Spleen (tissue), 11 donors: ENCODE results near the gene MED28. TPM values are rescaled to one million over a fixed set of nuclear protein-coding genes. Genes with fewer than 3 reads are reported as not detected.
A peak's percentile ranks its signal among the peaks of the same experiment; 100 is the strongest.

Experiments used
- DNase-seq: peaks from one replicate; pipeline ENCODE4 v3.0.0-alpha.2; 2020
- H3K27ac ChIP-seq, 8 donors: fragments of 200-600 bp; sonication (generic) in 7 of 8; 1 replicate in 4 of 8; 2 replicates in 4 of 8; pipeline versions ENCODE4 v1.5.0 to v1.8.0; 2016 to 2021; ENCODE audit warnings: inconsistent platforms in 4 of 8, mild to moderate bottlenecking in 4 of 8, moderate library complexity in 1 of 8
- H3K27me3 ChIP-seq, 7 donors: fragments of 200-600 bp; sonication (generic) in 6 of 7; replicated peaks in 1 of 7; 1 replicate in 4 of 7; 2 replicates in 3 of 7; pipeline versions ENCODE4 v1.5.0 to v1.8.0; 2016 to 2021; ENCODE audit warnings: inconsistent platforms in 3 of 7, mild to moderate bottlenecking in 1 of 7
- H3K36me3 ChIP-seq, 6 donors: fragments of 200-600 bp; sonication (generic) in 5 of 6; 1 replicate in 4 of 6; 2 replicates in 2 of 6; pipeline versions ENCODE4 v1.5.0 to v1.8.0; 2016 to 2021; ENCODE audit warnings: inconsistent platforms in 2 of 6
- H3K4me1 ChIP-seq, 6 donors: fragments of 200-600 bp; sonication (generic) in 5 of 6; 1 replicate in 3 of 6; 2 replicates in 3 of 6; pipeline versions ENCODE4 v1.5.0 to v1.8.0; 2016 to 2021; ENCODE audit warnings: inconsistent platforms in 3 of 6
- H3K4me3 ChIP-seq, 8 donors: fragments of 200-600 bp; sonication (generic) in 7 of 8; 1 replicate in 4 of 8; 2 replicates in 4 of 8; pipeline versions ENCODE4 v1.5.0 to v1.8.0; 2016 to 2021; ENCODE audit warnings: inconsistent platforms in 4 of 8, mild to moderate bottlenecking in 4 of 8, moderate library complexity in 2 of 8
- H3K9me3 ChIP-seq, 8 donors: fragments of 200-600 bp; sonication (generic) in 7 of 8; 1 replicate in 4 of 8; 2 replicates in 4 of 8; pipeline versions ENCODE4 v1.5.0 to v1.8.0; 2016 to 2021; ENCODE audit warnings: inconsistent platforms in 4 of 8
- CTCF ChIP-seq, 11 experiments: fragments of 200-600 bp in 7 of 11; fragments of 450-650 bp in 4 of 11; sonication (generic) in 4 of 11; IDR thresholded peaks in 8 of 11; conservative IDR thresholded peaks in 3 of 11; 1 replicate in 7 of 11; 2 replicates in 4 of 11; pipeline versions ENCODE4 v1.4.0 to v1.8.0; 2016 to 2021; ENCODE audit warnings: antibody characterized with exemption in 11 of 11, inconsistent platforms in 4 of 11, mild to moderate bottlenecking in 1 of 11
- POLR2A ChIP-seq, 3 donors: fragments of 450-650 bp; IDR thresholded peaks; one replicate each; pipeline ENCODE4 v1.5.1; 2017; ENCODE audit warnings: antibody characterized with exemption in 3 of 3, mild to moderate bottlenecking in 1 of 3
- POLR2AphosphoS5 ChIP-seq, 3 donors: sonication (generic); formaldehyde crosslinking; IDR thresholded peaks; one replicate each; pipeline ENCODE4 v1.5.1; 2017; ENCODE audit warnings: antibody characterized with exemption in 3 of 3
- WGBS, 5 donors: extraction: QIAGEN DNeasy Blood & Tissue Kit in 3 of 5; methylation state at CpG; one replicate each; pipeline versions ENCODE4 v1.1.5 to v1.1.7; 2013 to 2018; 5-methylcytosine and 5-hydroxymethylcytosine counted together
- intact Hi-C: fragments of 100-400 bp; cut with DNase I; formaldehyde crosslinking; loops from one replicate; pipeline ENCODE4 v1.15.0; 2023; ENCODE audit warnings: low total_unique reads
- polyA plus RNA-seq, 3 donors: library from polyadenylated mRNA; stranded (reverse); fragments of 200-250 nt; gene quantifications; one replicate each; pipeline ENCODE4 v1.2.1, GENCODE V29; 2013
- total RNA-seq, 7 donors: library from RNA; depleted of rRNA in 3 of 7; stranded (reverse); fragments of >200 nt in 3 of 7; fragmentation: NEBNext Ultra II Directional in 4 of 7; extraction: Animal tissue kit (Norgen Biotek cat#: 25700) in 4 of 7; gene quantifications; one replicate each; pipeline versions ENCODE4 v1.1.0 to v1.2.1, GENCODE V29; 2016 to 2021
- donor health status: healthy with polysubstance abuse.
- donor health status: DM: no; HTN: no; CAD: no; lungs with moderate emphysema.
- donor health status: DM: no; HTN: no; CAD: no.
- donor health status: Bipolar disorder and iron deficiency.
- donor health status: healthy.
- donor health status: DM: no; HTN: no; CAD: no.
- donor health status: DM: yes; HTN: yes; CAD: no.

MED28 gene
- total and polyA plus RNA-seq, 10 donors, result 8.9 to 62.5 (median 24.5) TPM

GRCh38 chr4:17618926-17619325, 4.5 kb downstream of the MED28 start:
- no peak for DNase-seq
- Histone ChIP-seq H3K27me3 (no peaks in the 10 kb centered on the region), H3K27ac (no peak overlapping the region), H3K4me1 (peaks cover 24 to 55% (median 47%) of the 10 kb centered on the region in 6 donors), H3K9me3 (no peaks in the 10 kb centered on the region), H3K36me3 (peaks cover 7 to 79% (median 59%) of the 10 kb centered on the region in 6 donors), H3K4me3 (no peak overlapping the region)
- TF ChIP-seq POLR2A (IDR thresholded peaks at IDR 0.05) (no peak), CTCF (IDR thresholded peaks at IDR 0.05 in 8 of 11, conservative IDR thresholded peaks at IDR 0.05 in 3 of 11) (no peak), POLR2AphosphoS5 (IDR thresholded peaks at IDR 0.05) (no peak)
- WGBS, 5 donors, result 0 to 57% (median 14%) methylated on average over 1 of the region's 1 CpG
- intact Hi-C loops, result no loop called here

GRCh38 chr4:17619416-17620105, 5.1 kb downstream of the MED28 start:
- 72 to 87% (median 81%) methylated on average over 7 of the region's 7 CpGs for WGBS, 5 donors
- TF ChIP-seq POLR2A (IDR thresholded peaks at IDR 0.05) (no peak), CTCF (IDR thresholded peaks at IDR 0.05 in 8 of 11, conservative IDR thresholded peaks at IDR 0.05 in 3 of 11) (no peak), POLR2AphosphoS5 (IDR thresholded peaks at IDR 0.05) (no peak)
- H3K27me3 ChIP-seq, result no peaks in the 10 kb centered on the region
- H3K4me3 ChIP-seq, result no peak overlapping the region
- H3K4me1 ChIP-seq, result peaks cover 24 to 55% (median 47%) of the 10 kb centered on the region in 6 donors
- intact Hi-C loops, result no loop called here
- no peaks in the 10 kb centered on the region for H3K9me3 ChIP-seq
- no peak for DNase-seq
- H3K36me3 ChIP-seq, result peaks cover 7 to 86% (median 65%) of the 10 kb centered on the region in 6 donors
- H3K27ac ChIP-seq, result no peak overlapping the region

- WGBS, 5 donors, result 87 to 96% (median 90%) methylated on average over 7 of the region's 7 CpGs
- peak in 1 of 3 donors; percentile 30 for TF ChIP-seq POLR2AphosphoS5 (IDR thresholded peaks at IDR 0.05)
- no peak for TF ChIP-seq POLR2A (IDR thresholded peaks at IDR 0.05)
- H3K4me3 ChIP-seq, result no peak overlapping the region
- H3K4me1 ChIP-seq, result peaks cover 7 to 19% (median 13%) of the 10 kb centered on the region in 6 donors
- peaks cover 7 to 100% (median 93%) of the 10 kb centered on the region in 6 donors for H3K36me3 ChIP-seq
- H3K9me3 ChIP-seq, result no peaks in the 10 kb centered on the region
- intact Hi-C loops, result no loop called here
- no peak overlapping the region for H3K27ac ChIP-seq
- DNase-seq, result no peak
- H3K27me3 ChIP-seq, result no peaks in the 10 kb centered on the region
Measured at GRCh38 chr4:17623451-17624001, 9.1 kb downstream of the MED28 start.

GRCh38 chr4:17624821-17625220, 10.4 kb downstream of the MED28 start:
- H3K4me1 ChIP-seq, result peaks cover 0 to 6% (median under 1%) of the 10 kb centered on the region in 6 donors
- intact Hi-C loops, result no loop called here
- H3K27ac ChIP-seq, result no peak overlapping the region
- H3K27me3 ChIP-seq, result no peaks in the 10 kb centered on the region
- peaks cover 7 to 100% (median 97%) of the 10 kb centered on the region in 6 donors for H3K36me3 ChIP-seq
- no peak for TF ChIP-seq CTCF (IDR thresholded peaks at IDR 0.05 in 8 of 11, conservative IDR thresholded peaks at IDR 0.05 in 3 of 11)
- no peak for TF ChIP-seq POLR2A (IDR thresholded peaks at IDR 0.05)
- TF ChIP-seq POLR2AphosphoS5 (IDR thresholded peaks at IDR 0.05), result no peak
- no peak for DNase-seq
- WGBS, 5 donors, result 84 to 100% (median 92%) methylated on average over 2 of the region's 2 CpGs
- H3K4me3 ChIP-seq, result no peak overlapping the region
- no peaks in the 10 kb centered on the region for H3K9me3 ChIP-seq
